ENCODE results near the gene DIAPH1. TPM values are rescaled to one million over a fixed set of nuclear protein-coding genes. Genes with fewer than 3 reads are reported as not detected.

Gene DIAPH1
- 55.0 TPM for polyA plus RNA-seq (2012; ENCODE audit: insufficient read depth, insufficient read length, low read depth)

- TF ChIP-seq, protein P1, sequence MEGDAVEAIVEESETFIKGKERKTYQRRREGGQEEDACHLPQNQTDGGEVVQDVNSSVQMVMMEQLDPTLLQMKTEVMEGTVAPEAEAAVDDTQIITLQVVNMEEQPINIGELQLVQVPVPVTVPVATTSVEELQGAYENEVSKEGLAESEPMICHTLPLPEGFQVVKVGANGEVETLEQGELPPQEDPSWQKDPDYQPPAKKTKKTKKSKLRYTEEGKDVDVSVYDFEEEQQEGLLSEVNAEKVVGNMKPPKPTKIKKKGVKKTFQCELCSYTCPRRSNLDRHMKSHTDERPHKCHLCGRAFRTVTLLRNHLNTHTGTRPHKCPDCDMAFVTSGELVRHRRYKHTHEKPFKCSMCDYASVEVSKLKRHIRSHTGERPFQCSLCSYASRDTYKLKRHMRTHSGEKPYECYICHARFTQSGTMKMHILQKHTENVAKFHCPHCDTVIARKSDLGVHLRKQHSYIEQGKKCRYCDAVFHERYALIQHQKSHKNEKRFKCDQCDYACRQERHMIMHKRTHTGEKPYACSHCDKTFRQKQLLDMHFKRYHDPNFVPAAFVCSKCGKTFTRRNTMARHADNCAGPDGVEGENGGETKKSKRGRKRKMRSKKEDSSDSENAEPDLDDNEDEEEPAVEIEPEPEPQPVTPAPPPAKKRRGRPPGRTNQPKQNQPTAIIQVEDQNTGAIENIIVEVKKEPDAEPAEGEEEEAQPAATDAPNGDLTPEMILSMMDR (IDR thresholded peaks at IDR 0.05; ENCODE audit: low read depth, low read length): peak; percentile 96
- Histone ChIP-seq H3K9me3 (no peaks in the 10 kb centered on the region), H3K4me3 (ENCODE audit: low read depth, low read length) (peak within 1 kb of the TSS; percentile 81), H3K27me3 (no peaks in the 10 kb centered on the region), H3K4me1 (peaks cover 10% of the 10 kb centered on the region), H3K36me3 (peaks cover 8% of the 10 kb centered on the region; the same call in 1 of the 2 replicates)
- DNase-seq: peak; percentile 99
Observed at GRCh38 chr5:141618804-141619554, at the start of gene DIAPH1. Gene DIAPH1 (minus strand): TSS chr5:141619000. CDS start chr5:141618914, 86 bp downstream.

- H3K4me3 ChIP-seq (ENCODE audit: low read depth, low read length): no peak overlapping the region
- H3K27me3 ChIP-seq: no peaks in the 10 kb centered on the region
- DNase-seq: no peak
- no peaks in the 10 kb centered on the region for H3K4me1 ChIP-seq
- H3K9me3 ChIP-seq: no peaks in the 10 kb centered on the region
- TF ChIP-seq, protein P1 (IDR thresholded peaks at IDR 0.05; ENCODE audit: low read depth, low read length): no peak
- peaks cover 4% of the 10 kb centered on the region for H3K36me3 ChIP-seq
Observed at GRCh38 chr5:141665995-141666940, 47.5 kb upstream of the DIAPH1 start.

DNA sequence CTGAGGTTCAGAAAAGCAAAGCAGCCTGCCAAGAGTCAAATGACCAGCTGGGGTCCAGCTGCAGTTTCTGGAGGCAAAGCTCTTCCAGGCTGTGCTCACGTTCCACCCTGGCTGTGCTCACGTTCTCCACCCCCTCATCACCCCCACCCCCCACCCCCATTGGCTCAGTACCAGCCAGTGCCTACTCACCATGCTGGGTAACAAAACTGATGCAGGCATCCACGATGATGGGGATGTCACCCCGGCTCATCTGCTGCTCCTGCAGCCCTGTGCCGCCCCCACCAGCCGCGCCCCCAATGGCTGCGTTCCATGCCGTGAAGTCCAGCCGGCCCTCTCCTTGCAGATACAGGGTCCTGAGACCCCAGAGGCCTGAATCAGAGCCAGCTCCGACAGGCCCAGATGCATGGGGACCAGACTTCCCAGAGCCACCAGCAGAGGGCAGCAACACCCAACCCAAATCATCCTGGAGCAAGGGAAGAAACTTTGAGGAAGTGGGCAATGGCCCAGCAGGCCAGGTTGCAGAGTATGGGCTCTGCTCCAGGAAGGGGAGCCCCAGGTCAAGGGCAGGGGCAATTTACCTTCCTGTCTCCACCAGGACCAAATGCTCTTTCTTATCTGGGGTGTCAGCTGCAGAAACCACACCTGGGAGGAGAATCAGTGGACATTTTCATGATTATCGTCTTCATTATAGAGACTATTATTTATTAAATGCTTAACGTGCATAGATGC, 46.1 kb upstream of the DIAPH1 start:
- Histone ChIP-seq H3K27me3 (no peaks in the 10 kb centered on the region), H3K36me3 (peaks cover 4% of the 10 kb centered on the region)
- TF ChIP-seq, protein P1 (IDR thresholded peaks at IDR 0.05; ENCODE audit: low read depth, low read length): peak; percentile 97

GRCh38 chr5:141663506-141663905, 44.7 kb upstream of the DIAPH1 start:
- Histone ChIP-seq H3K4me3 (ENCODE audit: low read depth, low read length) (no peak overlapping the region), H3K27me3 (no peaks in the 10 kb centered on the region), H3K36me3 (no peaks in the 10 kb centered on the region), H3K4me1 (no peaks in the 10 kb centered on the region; the same call in 1 of the 2 replicates), H3K9me3 (no peaks in the 10 kb centered on the region)
- TF ChIP-seq, protein P1 (IDR thresholded peaks at IDR 0.05; ENCODE audit: low read depth, low read length): no peak
- DNase-seq: no peak

More for the DNA sequence above, 46.1 kb upstream of the DIAPH1 start:
- peak; percentile 81 for DNase-seq
- no peaks in the 10 kb centered on the region for H3K9me3 ChIP-seq
- no peaks in the 10 kb centered on the region; the same call in 1 of the 2 replicates for H3K4me1 ChIP-seq
- no peak overlapping the region for H3K4me3 ChIP-seq (ENCODE audit: low read depth, low read length)

- DNase-seq: no peak
- no peak overlapping the region for H3K4me3 ChIP-seq (ENCODE audit: low read depth, low read length)
- H3K4me1 ChIP-seq: no peaks in the 10 kb centered on the region; the same call in 1 of the 2 replicates
- TF ChIP-seq, protein P1 (IDR thresholded peaks at IDR 0.05; ENCODE audit: low read depth, low read length): no peak
- H3K36me3 ChIP-seq: peaks cover 4% of the 10 kb centered on the region
- H3K27me3 ChIP-seq: no peaks in the 10 kb centered on the region
- no peaks in the 10 kb centered on the region for H3K9me3 ChIP-seq
Observed at GRCh38 chr5:141662028-141662427, 43.2 kb upstream of the DIAPH1 start.

Data from BE2C (cell line).